D341Med (cell line): ENCODE results near the gene CBX4.
A peak's percentile ranks its signal among the peaks of the same experiment; 100 is the strongest.

Experiments used
- DNase-seq: peaks from one replicate; pipeline ENCODE4 v3.0.0; 2012; ENCODE audit warnings: low spot score

Gene CBX4

DNA sequence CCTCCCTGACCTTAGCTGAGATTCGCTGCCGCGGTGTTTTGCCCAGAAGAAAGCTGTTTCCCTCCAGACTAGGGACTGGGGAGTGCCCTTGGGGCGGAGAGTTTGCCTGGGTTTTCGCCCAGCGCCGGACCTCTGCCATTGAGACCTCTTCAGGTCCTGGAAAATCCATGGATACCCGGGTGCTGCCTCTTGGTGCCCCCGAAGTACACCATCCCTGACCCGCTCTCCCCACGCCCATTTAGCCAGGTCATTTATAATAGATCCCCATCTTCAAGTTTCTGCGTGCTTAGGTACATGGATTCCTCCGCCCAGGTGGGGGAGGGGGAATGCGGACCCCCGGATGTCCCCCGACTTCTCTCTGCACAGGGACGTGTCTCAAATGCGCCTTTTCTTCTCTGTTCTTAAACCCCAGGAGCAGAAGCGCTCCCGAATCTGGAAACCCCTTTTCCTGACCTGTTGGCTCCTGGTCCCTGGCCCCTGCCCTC lies 27.3 kb downstream of the CBX4 start:
- DNase-seq = no peak

GRCh38 chr17:79811011-79811867 lies 28.0 kb downstream of the CBX4 start:
- peak; percentile 95 for DNase-seq

- DNase-seq = peak; percentile 98
These were observed 28.9 kb downstream of the CBX4 start for GRCh38 chr17:79810130-79811010.

GRCh38 chr17:79809530-79810129 lies 29.6 kb downstream of the CBX4 start:
- DNase-seq = peak; percentile 62

GRCh38 chr17:79808763-79809529 lies 30.3 kb downstream of the CBX4 start:
- peak; percentile 60 for DNase-seq

DNA sequence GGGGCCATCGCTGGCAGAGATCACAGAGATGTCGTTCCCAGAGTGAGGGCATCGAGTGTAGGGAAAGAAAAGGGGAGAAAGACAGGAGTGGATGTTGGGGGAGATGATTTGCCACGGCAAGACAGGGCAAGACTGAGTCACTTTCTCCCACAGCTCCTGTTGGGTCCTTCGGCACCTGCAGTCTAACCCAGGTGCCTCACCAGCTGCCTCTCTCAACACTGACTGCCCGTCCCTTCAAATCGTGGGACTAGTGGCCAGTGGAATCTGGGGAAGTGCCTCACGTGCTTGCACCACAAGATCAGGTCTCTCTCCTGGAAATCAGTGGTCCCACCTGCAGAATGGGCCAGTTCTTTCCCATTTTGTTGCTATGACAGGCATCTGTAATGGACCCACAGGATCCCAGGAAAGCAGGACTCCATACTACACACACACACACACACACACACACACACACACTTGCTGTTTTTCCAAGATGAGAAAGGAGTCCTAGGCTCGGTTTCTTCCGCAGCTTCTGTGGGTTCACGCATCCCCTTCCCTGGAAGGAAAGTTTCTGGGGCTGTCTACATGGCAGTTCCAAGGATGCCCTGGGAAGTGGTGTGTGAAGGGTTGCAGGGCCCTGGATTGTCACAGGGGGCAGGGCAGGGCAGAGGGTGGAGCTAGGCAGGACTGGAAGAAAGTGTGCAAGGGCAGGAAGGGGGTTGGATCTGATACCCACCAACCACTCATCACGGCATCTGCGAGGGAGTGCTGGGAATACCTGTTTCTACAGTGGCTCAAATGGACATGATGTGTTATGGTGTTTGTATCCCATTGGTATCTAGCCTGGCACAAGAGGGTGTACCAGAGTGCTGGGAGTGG lies 32.1 kb downstream of the CBX4 start:
- no peak for DNase-seq

- DNase-seq = no peak
These were observed 32.8 kb downstream of the CBX4 start for GRCh38 chr17:79806446-79806760.

GRCh38 chr17:79804856-79805696 lies 34.2 kb downstream of the CBX4 start:
- no peak for DNase-seq

- peak; percentile 55 for DNase-seq
These were observed 35.0 kb downstream of the CBX4 start for GRCh38 chr17:79803997-79804855.

- no peak for DNase-seq
These were observed 35.7 kb downstream of the CBX4 start for GRCh38 chr17:79803421-79803996.

DNA sequence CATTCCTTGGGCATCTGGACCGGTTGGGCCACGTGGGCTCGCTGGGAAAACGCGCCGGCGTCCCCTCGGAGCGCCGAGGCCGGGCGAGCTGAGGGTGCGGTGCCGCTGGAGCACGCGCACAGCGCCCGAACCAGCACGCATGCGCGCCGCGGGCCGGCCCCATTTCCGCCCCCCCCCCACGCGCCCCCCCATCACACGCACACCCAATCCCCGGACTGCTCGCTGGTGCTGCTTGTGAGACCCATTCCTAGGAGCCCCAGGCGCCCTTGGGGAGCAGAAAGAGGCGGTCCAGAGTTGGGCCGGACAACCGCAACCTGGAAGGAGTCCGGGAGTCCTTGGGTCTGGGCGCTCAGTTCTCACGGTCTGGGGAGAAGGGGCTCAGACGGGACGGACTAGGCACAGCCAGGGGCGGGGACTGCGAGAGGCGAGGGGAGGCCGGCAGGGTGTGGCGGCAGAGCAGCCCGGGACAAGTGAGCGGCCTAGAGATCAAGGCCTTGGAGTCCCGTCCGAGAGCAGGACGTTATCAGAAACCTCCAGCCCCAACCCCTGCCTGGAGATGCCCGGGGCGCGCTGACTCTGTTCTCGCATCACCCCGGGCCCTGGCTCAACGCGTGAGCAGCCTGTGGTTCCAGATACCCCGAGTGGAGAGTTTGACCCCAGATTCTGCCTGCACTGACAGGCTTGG lies 36.4 kb downstream of the CBX4 start:
- DNase-seq = no peak

GRCh38 chr17:79802039-79802735 lies 37.1 kb downstream of the CBX4 start:
- no peak for DNase-seq

DNA sequence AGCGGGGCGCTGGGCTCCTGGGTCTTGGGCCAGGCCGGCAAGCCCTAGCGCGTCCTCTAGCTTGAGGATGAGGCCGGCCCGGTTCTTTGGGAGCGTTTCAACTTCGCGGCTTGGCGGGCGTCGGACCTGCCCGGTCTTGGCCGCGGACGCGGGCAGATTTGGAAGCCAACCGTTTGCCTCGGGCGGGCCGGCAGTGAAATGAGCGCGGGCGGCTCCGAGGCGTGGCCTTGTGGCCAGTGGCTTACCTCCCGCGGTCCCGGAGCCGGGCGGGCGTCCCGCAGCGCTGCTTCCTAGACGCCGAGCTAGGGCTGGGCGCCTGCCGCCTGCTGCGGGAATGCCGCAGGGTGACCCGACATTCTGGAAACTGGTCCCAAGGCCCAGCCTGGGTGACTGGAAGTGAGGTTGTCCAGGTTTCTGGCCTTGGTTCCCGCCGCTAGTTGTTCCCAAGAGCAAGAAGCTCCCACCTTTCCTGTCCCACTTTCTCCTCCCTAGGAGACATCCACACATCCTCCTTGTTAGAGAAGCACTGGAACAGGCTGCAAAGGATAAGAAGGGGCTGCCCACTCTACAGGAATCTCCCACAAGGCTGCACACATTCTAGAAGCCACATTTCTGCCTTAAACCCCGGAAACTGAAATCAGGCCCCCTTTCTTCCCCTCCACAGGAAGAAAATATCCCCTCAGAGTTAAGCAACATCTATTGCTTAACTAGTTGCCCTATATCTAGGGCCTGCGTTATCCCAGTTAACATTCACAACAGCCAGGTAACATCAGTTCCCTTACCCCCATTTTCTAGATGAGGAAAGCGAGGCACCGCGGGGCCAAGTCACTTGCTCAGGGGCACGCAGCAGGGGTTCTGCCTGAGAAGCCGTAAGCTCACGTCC lies 37.8 kb downstream of the CBX4 start:
- no peak for DNase-seq

DNA sequence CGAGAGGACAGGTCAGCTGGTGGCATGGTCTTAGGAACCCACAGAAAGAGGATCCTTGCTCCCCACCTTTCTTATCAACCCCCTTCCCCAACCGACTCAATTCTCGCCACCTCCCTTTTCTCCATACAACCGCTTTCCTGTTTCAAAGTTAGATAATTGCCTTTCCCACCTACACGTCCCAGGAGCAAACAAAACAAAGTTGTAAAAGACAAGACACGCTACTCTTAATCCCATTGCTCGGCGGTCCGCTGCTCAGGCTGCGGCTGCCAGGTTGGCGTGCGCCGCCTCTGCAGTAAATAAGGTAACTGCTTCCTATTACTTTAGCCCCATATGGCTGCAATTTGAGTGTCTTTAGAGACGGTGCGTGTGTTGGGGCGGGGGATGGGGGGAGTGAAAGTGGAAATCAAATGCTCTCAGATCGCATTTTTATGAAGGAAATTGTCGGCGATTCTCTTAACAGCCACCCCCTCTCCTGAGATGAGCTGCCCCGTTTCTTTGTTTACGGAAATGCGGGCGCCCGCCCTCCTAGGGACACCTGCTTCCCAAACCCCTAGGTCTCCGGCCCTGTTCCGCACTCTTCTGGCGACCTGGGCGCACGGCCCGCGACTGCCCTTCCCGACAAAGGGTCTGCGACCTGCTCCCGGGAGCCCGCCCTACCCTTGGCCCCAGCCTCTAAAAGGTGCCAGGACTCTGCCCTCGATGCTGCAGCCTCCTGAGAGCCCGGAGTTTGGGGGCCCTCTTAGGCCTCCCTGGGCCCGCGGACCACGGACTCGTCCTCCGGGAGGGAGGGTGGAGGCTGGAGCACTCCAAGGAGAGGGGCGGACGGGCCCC lies 38.7 kb downstream of the CBX4 start:
- DNase-seq = peak; percentile 82

DNA sequence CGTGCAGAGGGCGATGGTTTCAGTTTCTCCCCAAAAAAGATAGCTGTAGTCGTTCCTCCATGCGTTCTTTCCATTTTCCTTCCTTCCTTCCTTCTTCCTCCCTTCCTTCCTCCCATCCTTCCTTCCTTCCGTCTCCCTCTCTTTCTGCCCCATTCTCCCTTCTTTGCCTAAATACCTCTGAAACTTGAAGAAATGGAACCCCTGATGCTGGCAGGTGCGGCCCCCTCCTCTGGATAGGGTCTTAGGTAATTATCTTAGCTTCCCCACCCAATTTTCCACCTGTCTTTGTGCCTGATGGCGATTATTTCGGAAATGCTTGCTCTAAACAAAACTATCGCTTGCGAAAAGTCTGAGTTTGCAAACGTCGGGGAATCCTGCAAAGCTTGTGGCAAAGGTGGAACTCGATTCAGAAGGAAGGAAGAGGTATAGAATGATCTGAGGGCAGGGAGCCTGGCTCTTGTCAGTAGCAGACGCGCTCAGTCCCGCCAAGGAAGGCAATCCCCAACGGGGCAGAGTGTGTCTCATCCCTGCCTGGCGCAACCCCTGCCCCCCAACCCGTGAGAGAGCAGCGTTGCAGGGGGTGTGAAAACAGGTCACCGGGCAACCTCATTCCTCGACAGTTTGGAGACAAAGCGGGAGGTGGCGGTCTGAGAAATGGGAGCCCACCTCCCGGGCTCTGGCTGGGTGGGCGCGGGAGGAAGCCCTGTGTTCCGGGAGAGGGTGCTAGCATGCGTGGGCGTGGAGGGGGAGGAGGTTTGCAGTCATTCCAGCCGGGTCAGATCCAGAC lies 39.5 kb downstream of the CBX4 start:
- DNase-seq = no peak
